Mesenteric fat pad (tissue), 1 donor: Measurements from ENCODE around the gene ERMP1. TPM values are rescaled to one million over a fixed set of nuclear protein-coding genes. Genes with fewer than 3 reads are reported as not detected.

Experiments
- DNase-seq: peaks from one replicate; pipeline ENCODE4 v3.0.0-alpha.2; 2020; ENCODE audit warnings: low spot score
- total RNA-seq: library from RNA; stranded (reverse); fragmentation: NEBNext Ultra II Directional; extraction: Animal tissue kit (Norgen Biotek cat#: 25700); gene quantifications from one replicate; pipeline ENCODE4 v1.2.1, GENCODE V29; 2021
- donor health status: DM: yes; HTN: yes; CAD: no.

Gene ERMP1
- total RNA-seq, 1 donor from 2014 or later, result 8.3 TPM

DNA sequence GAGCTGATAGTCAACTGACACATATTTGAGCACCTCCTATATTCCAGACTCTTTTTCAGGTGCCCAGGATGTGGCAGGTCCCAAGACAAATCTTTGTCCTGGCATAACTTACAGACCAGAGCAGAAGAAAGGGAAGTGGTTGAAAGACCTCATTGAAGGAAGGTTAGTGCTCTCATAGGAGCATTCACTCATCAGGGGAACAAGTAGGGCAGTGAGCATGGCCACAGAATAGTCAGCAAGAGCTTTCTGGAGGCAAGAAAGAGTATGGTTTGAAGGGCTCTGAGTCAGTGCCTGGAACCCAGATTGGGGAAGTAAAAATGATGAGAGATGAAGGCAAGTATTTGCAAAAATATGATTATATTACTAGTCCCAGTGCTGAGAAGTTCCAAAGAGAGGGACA, 25.0 kb upstream of the ERMP1 start:
- no peak for DNase-seq

DNA sequence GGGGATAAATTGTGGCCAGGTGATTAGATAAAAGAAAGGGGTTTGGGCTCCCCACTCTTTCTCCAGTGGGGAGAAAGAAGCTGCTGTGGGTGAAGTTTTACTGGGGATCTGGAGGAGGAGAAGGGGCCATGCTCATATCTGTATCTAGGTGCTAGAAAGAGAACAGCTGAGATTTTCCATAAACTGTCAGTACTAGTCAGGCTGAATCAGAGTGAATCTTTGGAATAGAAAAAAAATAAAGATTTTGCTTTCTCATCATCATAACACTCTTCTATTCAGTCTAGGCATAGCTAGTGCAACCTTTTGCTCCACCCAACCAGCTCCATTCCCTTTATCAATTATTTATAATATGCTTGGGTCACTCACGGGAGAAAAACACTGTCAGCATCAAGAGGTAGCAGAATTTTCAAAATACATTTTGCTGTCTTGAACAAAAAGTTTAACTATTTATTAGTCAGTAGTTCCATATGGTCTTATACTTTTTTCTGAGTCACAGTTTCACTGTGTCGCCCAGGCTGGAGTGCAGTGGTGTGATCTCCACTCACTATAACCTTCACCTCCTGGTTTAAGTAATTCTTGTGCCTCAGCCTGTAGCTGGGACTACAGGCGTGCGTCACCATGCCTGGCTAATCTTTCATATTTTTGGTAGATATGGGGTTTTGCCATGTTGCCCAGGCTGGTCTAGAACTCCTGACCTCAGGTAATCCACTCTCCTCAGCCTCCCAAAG, 21.3 kb upstream of the ERMP1 start:
- no peak for DNase-seq

DNA sequence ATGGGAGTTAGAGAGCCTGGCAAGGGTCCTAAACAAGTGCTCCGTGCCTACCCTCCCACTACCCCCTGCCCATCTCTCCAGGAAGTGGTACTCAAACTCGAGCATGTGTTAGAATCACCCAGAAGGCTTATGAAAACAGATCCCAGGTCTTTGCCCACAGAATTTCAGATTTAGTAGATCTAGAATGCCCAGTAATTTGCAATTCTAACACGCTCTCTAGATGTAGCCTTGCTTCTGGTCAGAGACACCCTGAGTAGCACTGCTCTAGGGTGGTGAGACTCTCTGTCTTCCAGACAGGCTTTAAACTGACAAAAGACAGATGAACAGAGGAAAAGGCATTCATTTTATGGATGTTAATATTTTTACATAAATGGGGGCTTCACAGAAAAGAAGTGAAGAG, 20.7 kb upstream of the ERMP1 start:
- no peak for DNase-seq

GRCh38 chr9:5852987-5853386, 20.1 kb upstream of the ERMP1 start:
- DNase-seq, result no peak

- no peak for DNase-seq
These were observed 18.5 kb upstream of the ERMP1 start for GRCh38 chr9:5851445-5851844.

DNA sequence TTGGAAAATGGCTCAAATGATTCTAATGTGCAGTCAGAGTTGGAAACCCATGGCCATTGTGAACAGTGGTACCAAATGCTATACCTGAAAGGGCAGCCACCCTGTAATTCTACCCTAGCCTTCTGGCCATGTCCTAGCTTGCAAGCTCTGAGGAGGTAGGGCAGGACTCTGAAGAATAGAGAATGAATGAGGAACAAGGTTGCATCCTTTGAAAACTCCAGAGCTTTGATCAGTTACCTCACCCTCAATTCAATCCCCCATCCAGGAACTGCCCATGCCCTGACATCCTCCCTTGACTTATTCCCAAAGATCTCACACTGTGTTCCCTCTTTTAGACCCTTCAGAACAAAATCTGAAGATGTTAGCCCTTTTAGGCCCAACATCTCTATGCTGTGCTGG, 17.8 kb upstream of the ERMP1 start:
- DNase-seq, result no peak

DNA sequence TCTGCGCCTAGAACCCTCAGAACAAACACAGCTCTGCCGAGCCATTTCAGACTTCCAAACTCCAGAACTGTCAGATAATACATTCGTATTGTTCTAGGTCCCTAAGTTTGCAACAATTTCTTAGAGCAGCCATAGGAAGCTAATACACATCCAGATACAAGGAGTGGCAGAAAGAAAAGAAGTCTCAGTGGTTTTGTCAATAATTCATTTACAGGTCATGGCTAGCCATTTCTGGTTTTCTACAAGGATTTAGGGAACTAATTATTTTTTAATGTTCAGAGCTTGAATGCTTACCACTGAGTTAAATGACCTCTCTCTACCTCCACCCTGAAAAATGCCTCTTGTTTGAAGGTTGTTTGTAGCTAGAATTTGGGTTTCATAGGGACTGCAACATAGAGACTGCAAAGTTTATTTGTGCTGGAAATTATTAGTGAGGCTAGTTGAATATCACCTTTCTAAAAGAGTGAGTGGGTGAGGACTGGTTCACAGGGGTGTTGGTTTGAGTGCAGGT, 15.5 kb upstream of the ERMP1 start:
- DNase-seq, result no peak

GRCh38 chr9:5846501-5846921, 13.6 kb upstream of the ERMP1 start:
- no peak for DNase-seq

GRCh38 chr9:5846096-5846495, 13.2 kb upstream of the ERMP1 start:
- no peak for DNase-seq

- DNase-seq, result no peak
These were observed 12.2 kb upstream of the ERMP1 start for GRCh38 chr9:5845157-5845531.

GRCh38 chr9:5843794-5844471, 11.0 kb upstream of the ERMP1 start:
- DNase-seq, result no peak

DNA sequence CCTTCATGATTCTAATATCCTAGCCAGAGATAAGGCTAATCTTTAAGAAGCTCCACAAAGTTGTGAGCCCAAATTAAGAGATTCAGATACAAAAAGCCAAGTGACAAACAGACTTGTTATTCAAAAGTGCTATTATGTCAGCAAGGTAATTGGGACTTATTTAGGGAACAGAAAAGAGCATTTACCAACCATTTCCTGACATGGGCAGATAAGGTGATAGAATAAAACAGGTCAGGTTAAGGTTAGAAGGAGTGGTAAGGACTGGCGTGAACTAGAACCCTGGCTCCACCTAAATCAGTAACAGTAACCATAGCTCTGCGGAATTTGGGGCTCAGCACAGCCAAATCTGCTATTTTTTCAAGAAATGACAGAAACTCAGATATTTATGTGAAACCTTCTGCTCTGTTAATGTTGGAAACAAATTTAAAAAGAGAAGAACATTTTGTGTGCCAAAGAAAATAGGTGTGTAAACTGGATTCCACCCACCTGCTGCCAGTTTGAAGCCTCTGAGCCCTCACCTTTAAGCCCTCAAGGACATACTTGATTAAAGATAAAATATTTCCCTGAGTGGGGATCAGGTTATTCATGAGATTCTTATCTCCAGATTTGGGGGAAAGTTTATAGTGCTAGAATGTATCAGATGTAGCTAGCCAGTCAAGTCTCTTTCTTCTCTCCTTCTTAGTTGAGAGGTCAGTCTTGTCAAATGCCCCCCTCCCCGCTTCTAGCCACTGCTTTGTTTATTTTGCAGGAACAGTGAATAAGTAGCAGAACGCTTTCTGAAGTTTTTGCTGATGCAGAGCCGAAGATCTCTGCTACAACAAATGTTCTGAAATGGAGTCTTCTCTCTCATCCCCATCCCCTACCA, 10.2 kb upstream of the ERMP1 start:
- no peak for DNase-seq

DNA sequence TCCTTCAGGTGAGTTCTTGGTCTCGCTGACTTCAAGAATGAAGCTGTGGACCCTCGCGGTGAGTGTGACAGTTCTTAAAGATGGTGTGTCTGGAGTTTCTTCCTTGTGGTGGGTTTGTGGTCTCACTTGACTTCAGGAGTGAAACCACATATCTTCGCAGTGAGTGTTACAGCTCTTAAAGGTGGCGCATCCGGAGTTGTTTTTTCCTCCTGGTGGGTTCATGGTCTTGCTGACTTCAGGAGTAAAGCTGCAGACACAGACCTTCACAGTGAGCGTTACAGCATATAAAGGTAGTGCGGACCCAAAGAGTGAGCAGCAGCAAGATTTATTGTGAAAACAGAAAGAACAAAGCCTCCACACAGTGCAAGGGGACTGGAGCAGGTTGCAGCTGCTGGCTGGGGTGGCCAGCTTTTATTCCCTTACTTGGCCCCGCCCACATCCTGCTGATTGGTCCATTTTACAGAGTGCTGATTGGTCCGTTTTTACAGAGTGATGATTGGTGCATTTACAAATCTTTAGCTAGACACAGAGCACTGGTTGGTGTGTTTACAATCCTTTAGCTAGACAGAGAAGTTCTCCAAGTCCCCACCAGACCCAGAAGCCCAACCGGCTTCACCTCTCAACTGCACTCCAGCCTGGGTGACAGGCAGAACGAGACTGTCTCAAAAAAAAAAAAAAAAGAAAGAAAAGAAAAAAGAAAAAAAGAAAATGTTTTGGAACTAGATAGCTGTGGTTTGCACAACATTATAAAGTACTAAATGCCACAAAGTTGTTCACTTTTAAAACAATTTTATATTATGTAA, 9.1 kb upstream of the ERMP1 start:
- DNase-seq, result no peak

GRCh38 chr9:5840788-5841187, 7.9 kb upstream of the ERMP1 start:
- DNase-seq, result no peak

- no peak for DNase-seq
These were observed 6.6 kb upstream of the ERMP1 start for GRCh38 chr9:5839572-5839902.

DNA sequence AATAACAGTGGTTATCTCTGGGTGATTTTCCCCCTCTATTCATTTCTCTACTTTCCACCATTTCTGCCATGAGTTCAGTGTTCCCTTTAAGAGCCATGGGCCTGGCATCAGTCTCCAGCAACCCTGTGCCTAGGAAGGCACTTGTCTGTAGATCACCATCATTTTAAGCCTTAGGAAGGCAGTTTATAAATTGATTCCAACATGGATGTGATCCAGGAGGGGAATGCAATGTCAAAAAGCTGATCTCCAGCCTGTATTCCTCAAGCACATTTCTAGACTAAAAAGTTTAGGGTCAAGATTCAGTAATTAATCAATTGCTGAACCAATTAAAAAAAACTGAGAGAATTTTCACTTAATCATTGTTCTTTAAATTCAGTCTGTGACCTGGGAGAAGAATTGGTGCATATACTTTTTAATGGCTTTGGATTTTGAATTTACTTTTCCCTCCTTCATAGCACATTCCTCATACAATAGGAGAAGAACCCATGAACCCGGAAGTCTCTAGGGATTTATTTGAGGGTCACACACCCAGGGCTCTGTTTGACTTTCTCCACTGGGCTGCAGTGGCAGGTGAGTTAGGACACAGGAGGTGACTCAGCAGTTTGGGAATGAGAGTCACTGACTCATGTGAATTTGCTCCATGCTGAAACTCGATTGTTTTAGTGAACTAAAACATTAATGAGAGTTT, 6.1 kb upstream of the ERMP1 start:
- DNase-seq, result no peak

- DNase-seq, result no peak
These were observed 2.9 kb upstream of the ERMP1 start for GRCh38 chr9:5835808-5836207.

GRCh38 chr9:5834214-5834613, 1.3 kb upstream of the ERMP1 start:
- DNase-seq, result no peak

DNA sequence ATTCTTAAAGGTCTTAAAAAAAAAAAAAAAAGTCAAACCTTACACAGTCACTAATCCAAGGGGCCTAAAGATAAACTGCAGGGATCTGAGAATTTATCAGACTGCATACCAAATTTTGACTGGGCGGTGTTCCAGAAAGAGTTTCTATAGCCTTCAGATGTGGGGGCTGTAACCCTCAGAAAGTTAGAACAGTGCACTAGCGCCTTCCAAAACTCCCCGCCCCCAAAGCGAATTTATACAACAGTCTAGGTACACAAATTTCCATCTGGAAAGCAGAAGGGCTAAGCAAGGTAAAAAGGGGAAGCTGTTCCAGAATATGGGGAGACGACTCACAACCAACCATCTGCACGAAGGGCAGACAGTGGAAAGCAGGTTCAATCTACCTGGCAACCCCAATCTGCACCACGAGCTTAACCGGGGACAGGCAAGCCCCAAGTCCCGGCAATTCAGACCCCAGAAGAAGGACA, 813 bp downstream of the ERMP1 start:
- DNase-seq, result no peak

- DNase-seq, result no peak
These were observed 6.9 kb downstream of the ERMP1 start for GRCh38 chr9:5825895-5826622.
